Breast epithelium (tissue), 4 donors: ENCODE measurements around the gene TRIM67. TPM values are rescaled to one million over a fixed set of nuclear protein-coding genes. Genes with fewer than 3 reads are reported as not detected.

Experiments
- DNase-seq, 2 donors: peaks; one replicate each; pipeline ENCODE4 v3.0.0-alpha.2; 2019; ENCODE audit warnings: low spot score in 2 of 2
- H3K27ac ChIP-seq, 2 donors: fragments of 200-600 bp; sonication (generic) in 1 of 2; one replicate each; pipeline ENCODE4 v1.5.1; 2016 to 2019; ENCODE audit warnings: mild to moderate bottlenecking in 1 of 2
- H3K27me3 ChIP-seq, 2 donors: fragments of 200-600 bp; sonication (generic) in 1 of 2; one replicate each; pipeline versions ENCODE4 v1.5.1 to v1.6.0; 2017 to 2019; ENCODE audit warnings: control low read depth in 1 of 2, mild to moderate bottlenecking in 1 of 2
- H3K36me3 ChIP-seq: fragments of 200-600 bp; one replicate; pipeline ENCODE4 v1.5.1; 2019
- H3K4me1 ChIP-seq, 2 donors: fragments of 200-600 bp; sonication (generic); one replicate each; pipeline ENCODE4 v1.5.1; 2016 to 2019; ENCODE audit warnings: control low read depth in 1 of 2
- H3K4me3 ChIP-seq, 3 donors: fragments of 200-600 bp; sonication (generic); 1 replicate in 2 of 3; 2 replicates in 1 of 3; pipeline ENCODE4 v1.5.1; 2016 to 2019; ENCODE audit warnings: mild to moderate bottlenecking in 3 of 3, moderate library complexity in 2 of 3
- H3K9me3 ChIP-seq, 2 donors: fragments of 200-600 bp; sonication (generic) in 1 of 2; one replicate each; pipeline ENCODE4 v1.5.1; 2016 to 2019; ENCODE audit warnings: control low read depth in 1 of 2
- CTCF ChIP-seq, 3 donors: fragments of 450-650 bp; IDR thresholded peaks; one replicate each; pipeline ENCODE4 v1.5.1; 2016 to 2017; ENCODE audit warnings: antibody characterized with exemption in 3 of 3, mild to moderate bottlenecking in 3 of 3, moderate library complexity in 3 of 3
- POLR2A ChIP-seq: fragments of 450-650 bp; IDR thresholded peaks from one replicate; pipeline ENCODE4 v1.6.1; 2016; ENCODE audit warnings: antibody characterized with exemption, mild to moderate bottlenecking, moderate library complexity
- POLR2AphosphoS5 ChIP-seq, 3 donors: sonication (generic); formaldehyde crosslinking; IDR thresholded peaks; one replicate each; pipeline ENCODE4 v1.6.1; 2017; ENCODE audit warnings: antibody characterized with exemption in 3 of 3
- intact Hi-C: fragments of 100-400 bp; cut with DNase I; formaldehyde crosslinking; loops from one replicate; pipeline ENCODE4 v1.15.1; 2023; ENCODE audit warnings: low total_unique reads
- total RNA-seq, 3 donors: library from RNA; depleted of rRNA; stranded (reverse); fragments of >200 nt; gene quantifications; one replicate each; pipeline ENCODE4 v1.1.0, GENCODE V29; 2016

The TRIM67 gene
- total RNA-seq, 3 donors from 2014 or later = not detected

GRCh38 chr1:231138236-231138635 is 23.6 kb upstream of the TRIM67 start:
- Histone ChIP-seq H3K4me1 (peaks cover 0 to 9% of the 10 kb centered on the region in 2 donors), H3K27me3 (no peaks in the 10 kb centered on the region), H3K9me3 (no peaks in the 10 kb centered on the region), H3K27ac (no peak overlapping the region), H3K36me3 (no peaks in the 10 kb centered on the region), H3K4me3 (no peak overlapping the region)
- intact Hi-C loops = no loop called here
- DNase-seq = no peak
- TF ChIP-seq POLR2AphosphoS5 (IDR thresholded peaks at IDR 0.05) (no peak), POLR2A (no peak), CTCF (IDR thresholded peaks at IDR 0.05) (no peak)

DNA sequence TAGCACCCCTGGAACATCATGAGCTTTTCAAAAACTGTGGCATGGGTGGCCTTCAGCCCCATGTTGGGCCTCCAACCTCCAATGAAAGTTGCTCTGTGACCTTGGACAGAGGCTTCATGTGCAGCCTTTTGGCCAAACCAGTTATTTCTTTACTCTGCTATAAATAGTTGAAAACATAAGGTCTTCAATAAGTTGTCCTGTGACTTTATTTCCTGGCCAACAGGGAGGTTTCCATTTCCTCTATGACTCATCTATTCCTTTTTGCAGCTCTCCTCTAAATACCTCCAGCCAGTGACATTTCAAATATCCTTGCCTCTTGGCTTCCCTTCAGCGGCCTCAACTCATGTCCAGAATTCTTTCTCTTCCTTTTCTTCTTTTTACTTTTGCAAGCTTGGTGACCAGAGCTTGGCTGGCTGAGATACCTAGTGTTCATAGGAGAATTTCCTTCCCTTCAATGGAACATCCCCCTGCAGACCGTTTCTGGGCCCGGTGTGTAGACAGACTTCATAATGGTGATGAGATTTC is 22.7 kb upstream of the TRIM67 start:
- Histone ChIP-seq H3K36me3 (no peaks in the 10 kb centered on the region), H3K4me3 (no peak overlapping the region), H3K9me3 (no peaks in the 10 kb centered on the region), H3K27ac (no peak overlapping the region), H3K27me3 (no peaks in the 10 kb centered on the region), H3K4me1 (peaks cover 0 to 9% of the 10 kb centered on the region in 2 donors)
- no peak for DNase-seq
- no peak for TF ChIP-seq POLR2A
- no peak for TF ChIP-seq CTCF (IDR thresholded peaks at IDR 0.05)
- TF ChIP-seq POLR2AphosphoS5 (IDR thresholded peaks at IDR 0.05) = no peak
- intact Hi-C loops = no loop called here

- no peaks in the 10 kb centered on the region for H3K9me3 ChIP-seq
- DNase-seq = peak in 1 of 2 donors; percentile 43
- no peaks in the 10 kb centered on the region for H3K36me3 ChIP-seq
- H3K27ac ChIP-seq = peak overlapping the region in 1 of 2 donors; percentile 23
- H3K27me3 ChIP-seq = no peaks in the 10 kb centered on the region
- TF ChIP-seq CTCF (IDR thresholded peaks at IDR 0.05) (no peak), POLR2AphosphoS5 (IDR thresholded peaks at IDR 0.05) (peak in 1 of 3 donors; percentile 57), POLR2A (no peak)
- H3K4me3 ChIP-seq = no peak overlapping the region
- H3K4me1 ChIP-seq = peaks cover 0 to 9% of the 10 kb centered on the region in 2 donors
- intact Hi-C loops = no loop called here
Observed at GRCh38 chr1:231139659-231140654, 21.9 kb upstream of the TRIM67 start.

DNA sequence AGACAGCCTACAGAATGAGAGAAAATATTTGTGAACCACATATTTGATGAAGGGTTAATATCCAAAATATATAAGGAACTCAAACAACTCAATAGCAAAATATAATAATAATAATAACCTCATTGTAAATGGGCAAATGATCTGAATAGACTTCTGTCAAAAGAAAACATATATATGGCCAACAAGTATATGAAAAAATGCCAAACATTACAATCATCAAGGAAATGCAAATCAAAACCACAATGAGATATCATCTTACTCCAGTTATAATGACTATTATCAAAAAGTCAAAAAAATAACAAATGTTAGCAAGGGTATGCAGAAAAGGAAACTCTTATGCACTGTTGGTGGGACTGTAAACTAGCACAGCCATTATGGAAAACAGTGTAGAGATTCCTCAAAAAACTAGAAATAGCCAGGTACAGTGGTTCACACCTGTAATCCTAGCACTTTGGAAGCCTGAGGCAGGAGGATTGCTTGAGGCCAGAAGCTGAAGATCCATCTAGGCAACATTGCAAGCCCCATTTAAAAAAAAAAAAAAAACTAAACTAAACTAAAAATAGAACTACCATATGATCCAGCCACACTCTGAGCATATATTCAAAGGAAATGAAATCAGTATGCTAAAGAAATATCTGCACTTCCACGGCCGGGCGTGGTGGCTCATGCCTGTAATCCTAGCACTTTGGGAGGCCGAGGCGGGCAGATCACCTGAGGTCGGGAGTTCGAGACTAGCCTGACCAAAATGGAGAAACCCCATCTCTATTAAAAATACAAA is 17.3 kb upstream of the TRIM67 start:
- DNase-seq = no peak
- no peak overlapping the region for H3K4me3 ChIP-seq
- TF ChIP-seq POLR2AphosphoS5 (IDR thresholded peaks at IDR 0.05) = no peak
- TF ChIP-seq CTCF (IDR thresholded peaks at IDR 0.05) = no peak
- TF ChIP-seq POLR2A = no peak
- H3K9me3 ChIP-seq = no peaks in the 10 kb centered on the region
- no peak overlapping the region for H3K27ac ChIP-seq
- no peaks in the 10 kb centered on the region for H3K36me3 ChIP-seq
- peaks cover 0 to 9% of the 10 kb centered on the region in 2 donors for H3K4me1 ChIP-seq
- H3K27me3 ChIP-seq = no peaks in the 10 kb centered on the region
- intact Hi-C loops = no loop called here
